ENCODE data around the gene DHRS11. TPM values are rescaled to one million over a fixed set of nuclear protein-coding genes. Genes with fewer than 3 reads are reported as not detected.

The DHRS11 gene
- total and polyA plus RNA-seq, 10 of the 15 experiments (the other 5 are each of a cell fraction or from before 2014, with no cell fraction given): 3.4 to 23.0 (median 14.5) TPM

DNA sequence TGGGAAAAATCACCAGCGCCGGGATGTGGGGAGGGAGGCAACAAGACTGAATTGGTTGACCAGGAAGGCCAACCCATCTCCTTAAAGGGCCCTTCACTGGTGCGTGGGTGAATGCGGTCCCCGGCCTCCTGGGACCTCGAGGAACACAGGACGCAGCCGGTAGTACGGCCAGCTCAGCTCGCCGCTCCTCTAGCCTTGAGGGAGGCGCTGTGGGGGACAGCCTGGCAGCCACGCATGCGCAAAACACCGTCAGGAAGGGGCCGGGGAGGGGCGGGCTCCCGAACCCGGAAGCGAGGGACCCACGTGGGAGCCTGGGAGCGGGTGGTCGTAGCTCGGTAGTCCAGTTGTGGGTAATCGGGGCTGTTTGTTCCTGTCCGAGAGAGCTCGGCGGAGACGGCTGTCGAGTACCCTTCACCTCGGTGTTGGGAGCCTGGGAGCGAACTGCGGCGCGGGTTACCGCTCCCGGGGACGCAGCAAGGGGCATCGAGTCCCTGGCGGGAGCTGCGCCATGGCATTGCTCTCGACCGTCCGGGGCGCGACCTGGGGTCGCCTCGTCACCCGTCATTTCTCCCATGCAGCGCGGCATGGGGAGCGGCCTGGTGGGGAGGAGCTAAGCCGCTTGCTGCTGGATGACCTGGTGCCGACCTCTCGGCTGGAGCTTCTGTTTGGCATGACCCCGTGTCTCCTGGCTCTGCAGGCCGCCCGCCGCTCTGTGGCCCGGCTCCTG, 9.8 kb downstream of the DHRS11 start, which contains the start of gene MRM1 (continued):
- TF ChIP-seq, protein P1, sequence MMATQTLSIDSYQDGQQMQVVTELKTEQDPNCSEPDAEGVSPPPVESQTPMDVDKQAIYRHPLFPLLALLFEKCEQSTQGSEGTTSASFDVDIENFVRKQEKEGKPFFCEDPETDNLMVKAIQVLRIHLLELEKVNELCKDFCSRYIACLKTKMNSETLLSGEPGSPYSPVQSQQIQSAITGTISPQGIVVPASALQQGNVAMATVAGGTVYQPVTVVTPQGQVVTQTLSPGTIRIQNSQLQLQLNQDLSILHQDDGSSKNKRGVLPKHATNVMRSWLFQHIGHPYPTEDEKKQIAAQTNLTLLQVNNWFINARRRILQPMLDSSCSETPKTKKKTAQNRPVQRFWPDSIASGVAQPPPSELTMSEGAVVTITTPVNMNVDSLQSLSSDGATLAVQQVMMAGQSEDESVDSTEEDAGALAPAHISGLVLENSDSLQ (IDR thresholded peaks at IDR 0.05): no peak

DNA sequence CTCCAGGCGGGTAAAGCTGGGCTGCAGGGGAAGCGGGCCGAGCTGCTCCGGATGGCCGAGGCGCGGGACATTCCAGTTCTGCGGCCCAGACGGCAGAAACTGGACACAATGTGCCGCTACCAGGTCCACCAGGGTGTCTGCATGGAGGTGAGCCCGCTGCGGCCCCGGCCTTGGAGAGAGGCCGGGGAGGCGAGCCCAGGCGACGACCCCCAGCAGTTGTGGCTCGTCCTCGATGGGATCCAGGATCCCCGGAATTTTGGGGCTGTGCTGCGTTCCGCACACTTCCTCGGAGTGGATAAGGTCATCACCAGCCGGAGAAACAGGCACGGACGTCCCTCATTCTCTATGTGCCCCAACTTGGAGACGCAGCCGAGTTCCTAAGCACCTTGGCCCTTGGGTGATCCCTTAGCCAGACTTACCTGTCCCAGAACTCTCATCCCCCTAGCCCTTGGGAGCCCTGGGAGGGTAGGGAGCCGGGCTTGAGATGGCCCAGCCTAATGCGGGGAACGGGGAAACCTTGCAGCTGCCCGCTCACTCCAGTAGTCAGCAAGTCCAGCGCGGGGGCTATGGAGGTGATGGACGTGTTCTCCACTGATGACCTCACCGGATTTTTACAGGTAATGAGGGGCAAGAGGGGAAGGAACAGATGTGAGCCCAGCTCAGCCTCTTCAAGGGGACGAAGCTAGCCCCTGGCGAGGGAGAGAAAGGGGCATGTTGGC, 10.5 kb downstream of the DHRS11 start:
- Histone ChIP-seq H3K79me2 (ENCODE audit: control insufficient read depth, insufficient read depth, low read length) (peaks cover 37% of the 10 kb centered on the region), H3K9ac (ENCODE audit: control insufficient read depth, insufficient read depth, low read length) (peak overlapping the region; percentile 81), H4K20me1 (ENCODE audit: control insufficient read depth, insufficient read depth) (peaks cover 2% of the 10 kb centered on the region; the same call in 1 of the 2 replicates), H3K36me3 (ENCODE audit: control insufficient read depth in 2 of 2, insufficient read depth in 2 of 2, low read length in 1 of 2) (peaks cover 0 to 4% of the 10 kb centered on the region in 2 experiments; a peak in 1 of 4 replicates), H3K27me3 (replicated peaks in 1 of 2; ENCODE audit: control insufficient read depth in 2 of 2, insufficient read depth in 2 of 2, low read length in 1 of 2) (no peaks in the 10 kb centered on the region), H2AFZ (ENCODE audit: control insufficient read depth, low read depth, low read length) (peak overlapping the region; percentile 97), H3K4me1 (ENCODE audit: control insufficient read depth, insufficient read depth, low read length) (peaks cover 13% of the 10 kb centered on the region), H3K27ac (ENCODE audit: control insufficient read depth, insufficient read depth) (peak overlapping the region; percentile 90), H3K9me3 (replicated peaks; ENCODE audit: control insufficient read depth, insufficient read depth, low read length) (no peaks in the 10 kb centered on the region), H3K4me3 (peak overlapping the region; percentile 89), H3K4me2 (ENCODE audit: control insufficient read depth, insufficient read depth) (peak overlapping the region; percentile 86)
- intact Hi-C loops (cut with micrococcal nuclease; ENCODE audit: unreplicated experiment) (loop anchor here (5.0 kb wide), 1 partner anchor 55 kb away; no protein-coding TSS in a partner anchor), in situ Hi-C loops (cut with MboI) (loop anchor here (10.0 to 25.0 kb wide), 3 partner anchors 460 to 763 kb away; no protein-coding TSS in a partner anchor)
- ChIA-PET POLR2A (interaction anchor here (0.5 to 3.0 kb wide), 14 partner anchors 8 to 806 kb away, joined by 3 to 28 read pairs (median 4); partner anchors contain the start of genes AATF, DHRS11, GGNBP2 and MYO19), CTCF (interaction anchor here (0.7 to 4.3 kb wide), 42 partner anchors 9 to 1016 kb away, joined by 3 to 91 read pairs (median 5); partner anchors contain the start of genes DHRS11, GGNBP2, MYO19 and PIGW), SMC1A (ENCODE audit: uncharacterized antibody, unreplicated experiment) (interaction anchor here (0.8 to 4.2 kb wide), 19 partner anchors 9 to 795 kb away, joined by 3 to 29 read pairs (median 6); partner anchors contain the start of gene PIGW), RAD21 (ENCODE audit: unreplicated experiment) (interaction anchor here (0.8 to 4.3 kb wide), 22 partner anchors 8 to 781 kb away, joined by 3 to 34 read pairs (median 5); partner anchors contain the start of genes DHRS11, GGNBP2, MYO19 and PIGW)
- DNase-seq (ENCODE audit: low read depth, low spot score) (no peak), ATAC-seq (peak; percentile 31), FAIRE-seq (no peak)
- 1% methylated on average over 36 of the region's 38 CpGs for WGBS (ENCODE audit: insufficient coverage, insufficient replicate concordance, low lambda C conversion rate, missing lambda C conversion rate)
- BruUV-seq (replicated peaks): no TSS peak
- TF ChIP-seq ATF7 (IDR thresholded peaks at IDR 0.05; ENCODE audit: low read depth): no peak
- TF ChIP-seq SREBF1 (IDR thresholded peaks at IDR 0.05; ENCODE audit: low read length): no peak
- TF ChIP-seq, protein P2, sequence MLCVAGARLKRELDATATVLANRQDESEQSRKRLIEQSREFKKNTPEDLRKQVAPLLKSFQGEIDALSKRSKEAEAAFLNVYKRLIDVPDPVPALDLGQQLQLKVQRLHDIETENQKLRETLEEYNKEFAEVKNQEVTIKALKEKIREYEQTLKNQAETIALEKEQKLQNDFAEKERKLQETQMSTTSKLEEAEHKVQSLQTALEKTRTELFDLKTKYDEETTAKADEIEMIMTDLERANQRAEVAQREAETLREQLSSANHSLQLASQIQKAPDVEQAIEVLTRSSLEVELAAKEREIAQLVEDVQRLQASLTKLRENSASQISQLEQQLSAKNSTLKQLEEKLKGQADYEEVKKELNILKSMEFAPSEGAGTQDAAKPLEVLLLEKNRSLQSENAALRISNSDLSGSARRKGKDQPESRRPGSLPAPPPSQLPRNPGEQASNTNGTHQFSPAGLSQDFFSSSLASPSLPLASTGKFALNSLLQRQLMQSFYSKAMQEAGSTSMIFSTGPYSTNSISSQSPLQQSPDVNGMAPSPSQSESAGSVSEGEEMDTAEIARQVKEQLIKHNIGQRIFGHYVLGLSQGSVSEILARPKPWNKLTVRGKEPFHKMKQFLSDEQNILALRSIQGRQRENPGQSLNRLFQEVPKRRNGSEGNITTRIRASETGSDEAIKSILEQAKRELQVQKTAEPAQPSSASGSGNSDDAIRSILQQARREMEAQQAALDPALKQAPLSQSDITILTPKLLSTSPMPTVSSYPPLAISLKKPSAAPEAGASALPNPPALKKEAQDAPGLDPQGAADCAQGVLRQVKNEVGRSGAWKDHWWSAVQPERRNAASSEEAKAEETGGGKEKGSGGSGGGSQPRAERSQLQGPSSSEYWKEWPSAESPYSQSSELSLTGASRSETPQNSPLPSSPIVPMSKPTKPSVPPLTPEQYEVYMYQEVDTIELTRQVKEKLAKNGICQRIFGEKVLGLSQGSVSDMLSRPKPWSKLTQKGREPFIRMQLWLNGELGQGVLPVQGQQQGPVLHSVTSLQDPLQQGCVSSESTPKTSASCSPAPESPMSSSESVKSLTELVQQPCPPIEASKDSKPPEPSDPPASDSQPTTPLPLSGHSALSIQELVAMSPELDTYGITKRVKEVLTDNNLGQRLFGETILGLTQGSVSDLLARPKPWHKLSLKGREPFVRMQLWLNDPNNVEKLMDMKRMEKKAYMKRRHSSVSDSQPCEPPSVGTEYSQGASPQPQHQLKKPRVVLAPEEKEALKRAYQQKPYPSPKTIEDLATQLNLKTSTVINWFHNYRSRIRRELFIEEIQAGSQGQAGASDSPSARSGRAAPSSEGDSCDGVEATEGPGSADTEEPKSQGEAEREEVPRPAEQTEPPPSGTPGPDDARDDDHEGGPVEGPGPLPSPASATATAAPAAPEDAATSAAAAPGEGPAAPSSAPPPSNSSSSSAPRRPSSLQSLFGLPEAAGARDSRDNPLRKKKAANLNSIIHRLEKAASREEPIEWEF (IDR thresholded peaks at IDR 0.05; ENCODE audit: insufficient replicate concordance, low read depth, low read length): no peak
- TF ChIP-seq SUPT20H (IDR thresholded peaks at IDR 0.05; ENCODE audit: borderline replicate concordance, control insufficient read depth, low read depth, low read length): no peak
- no peak for TF ChIP-seq TARDBP (IDR thresholded peaks at IDR 0.05; ENCODE audit: borderline replicate concordance)
- TF ChIP-seq BACH1 (IDR thresholded peaks at IDR 0.05; ENCODE audit: borderline replicate concordance): no peak
- no peak for TF ChIP-seq BMI1 (IDR thresholded peaks at IDR 0.05; ENCODE audit: borderline replicate concordance)
- TF ChIP-seq MYC (IDR thresholded peaks at IDR 0.05; ENCODE audit: insufficient read depth, insufficient read length, insufficient replicate concordance, low read length, severe bottlenecking): no peak
- TF ChIP-seq, protein P3, sequence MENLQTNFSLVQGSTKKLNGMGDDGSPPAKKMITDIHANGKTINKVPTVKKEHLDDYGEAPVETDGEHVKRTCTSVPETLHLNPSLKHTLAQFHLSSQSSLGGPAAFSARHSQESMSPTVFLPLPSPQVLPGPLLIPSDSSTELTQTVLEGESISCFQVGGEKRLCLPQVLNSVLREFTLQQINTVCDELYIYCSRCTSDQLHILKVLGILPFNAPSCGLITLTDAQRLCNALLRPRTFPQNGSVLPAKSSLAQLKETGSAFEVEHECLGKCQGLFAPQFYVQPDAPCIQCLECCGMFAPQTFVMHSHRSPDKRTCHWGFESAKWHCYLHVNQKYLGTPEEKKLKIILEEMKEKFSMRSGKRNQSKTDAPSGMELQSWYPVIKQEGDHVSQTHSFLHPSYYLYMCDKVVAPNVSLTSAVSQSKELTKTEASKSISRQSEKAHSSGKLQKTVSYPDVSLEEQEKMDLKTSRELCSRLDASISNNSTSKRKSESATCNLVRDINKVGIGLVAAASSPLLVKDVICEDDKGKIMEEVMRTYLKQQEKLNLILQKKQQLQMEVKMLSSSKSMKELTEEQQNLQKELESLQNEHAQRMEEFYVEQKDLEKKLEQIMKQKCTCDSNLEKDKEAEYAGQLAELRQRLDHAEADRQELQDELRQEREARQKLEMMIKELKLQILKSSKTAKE (IDR thresholded peaks at IDR 0.05; ENCODE audit: low read depth, poor library complexity, severe bottlenecking): no peak
